CD4-positive, alpha-beta T cell (primary cell): ENCODE results near the gene TNS3. TPM values are rescaled to one million over a fixed set of nuclear protein-coding genes. Genes with fewer than 3 reads are reported as not detected.

Experiments used
- ATAC-seq: fragments of 200-7000 bp; cut with Tn5 transposase; one replicate; pipeline ENCODE4 v1.10.0; 2022; ENCODE audit warnings: mild to moderate bottlenecking; ENCODE audit not compliant: poor library complexity
- CTCF ChIA-PET: fragments of 350-600 bp; sonication (Branson Sonifier 250); formaldehyde crosslinking; loops from one replicate; lab custom pipeline; 2021; ENCODE audit warnings: antibody characterized with exemption, inconsistent platforms; lab: Charles Lee
- POLR2A ChIA-PET: fragments of 350-600 bp; sonication (Branson Sonifier 250); formaldehyde crosslinking; loops from one replicate; lab custom pipeline; 2021; ENCODE audit warnings: antibody characterized with exemption, inconsistent platforms; lab: Charles Lee
- DNase-seq, 14 experiments: peaks; one replicate each; pipeline ENCODE4 v3.0.0-alpha.2; 2013 to 2020; ENCODE audit warnings: mixed read lengths in 2 of 14
- H3K27ac ChIP-seq, 2 donors: one replicate each; pipeline versions ENCODE4 v1.5.1 to v1.7.0; 2013; ENCODE audit warnings: low read length in 2 of 2, low read depth in 1 of 2, mild to moderate bottlenecking in 1 of 2
- H3K27me3 ChIP-seq, 2 experiments: 1 replicate in 1 of 2; 2 replicates in 1 of 2; pipeline versions ENCODE4 v1.6.1 to v1.7.0; 2013; ENCODE audit warnings: low read length in 2 of 2, control low read depth in 1 of 2, mild to moderate bottlenecking in 1 of 2, moderate library complexity in 1 of 2; ENCODE audit not compliant: insufficient read depth in 2 of 2, control insufficient read depth in 1 of 2
- H3K36me3 ChIP-seq: one replicate; pipeline ENCODE4 v1.6.1; 2013; ENCODE audit warnings: low read length, control low read depth; ENCODE audit not compliant: insufficient read depth
- H3K4me1 ChIP-seq: one replicate; pipeline ENCODE4 v1.6.1; 2013; ENCODE audit warnings: low read length, control low read depth; ENCODE audit not compliant: insufficient read depth
- H3K4me3 ChIP-seq: one replicate; pipeline ENCODE4 v1.5.1; 2013; ENCODE audit warnings: mild to moderate bottlenecking, low read length, moderate library complexity
- H3K9me3 ChIP-seq, 2 experiments: 1 replicate in 1 of 2; 2 replicates in 1 of 2; pipeline versions ENCODE4 v1.6.1 to v1.7.0; 2013; ENCODE audit warnings: low read length in 2 of 2, mild to moderate bottlenecking in 2 of 2, control low read depth in 1 of 2, moderate library complexity in 1 of 2; ENCODE audit not compliant: control insufficient read depth in 1 of 2, insufficient read depth in 1 of 2
- H3K27ac Mint-ChIP-seq: one replicate; pipeline ENCODE4 v1.8.0; 2020; ENCODE audit warnings: mixed read lengths
- H3K27me3 Mint-ChIP-seq: one replicate; pipeline ENCODE4 v1.8.0; 2021; ENCODE audit warnings: mixed read lengths
- H3K36me3 Mint-ChIP-seq: one replicate; pipeline ENCODE4 v1.8.0; 2021; ENCODE audit warnings: low read depth, mixed read lengths
- H3K4me1 Mint-ChIP-seq: one replicate; pipeline ENCODE4 v1.8.0; 2021; ENCODE audit warnings: low read depth, mixed read lengths
- H3K4me3 Mint-ChIP-seq: one replicate; pipeline ENCODE4 v1.8.0; 2020; ENCODE audit warnings: mild to moderate bottlenecking, mixed read lengths
- H3K9me3 Mint-ChIP-seq: one replicate; pipeline ENCODE4 v1.8.0; 2020; ENCODE audit warnings: mixed read lengths
- CTCF ChIP-seq: fragments of 200-600 bp; IDR thresholded peaks from one replicate; pipeline ENCODE4 v1.8.0; 2022; ENCODE audit warnings: antibody characterized with exemption, mild to moderate bottlenecking
- intact Hi-C, 2 experiments: fragments of 100-400 bp; cut with DNase I in 1 of 2; cut with micrococcal nuclease in 1 of 2; formaldehyde crosslinking; loops; one replicate each; pipeline versions ENCODE4 v1.15.1 to v1.9.0; 2023 to 2025; cut with DNase I, micrococcal nuclease
- total RNA-seq, 174 experiments: library from RNA in 2 of 174; stranded (reverse) in 2 of 174; gene quantifications; one replicate each; pipeline ENCODE4 v1.2.3 and lab custom pipeline; 2021 to 2026

The TNS3 gene
- total RNA-seq, 2 experiments from 2014 or later: 0.16 to 0.47 TPM

GRCh38 chr7:47478017-47478344, 103.9 kb downstream of the TNS3 start:
- peaks cover 0 to 32% of the 10 kb centered on the region in 2 experiments for H3K9me3 ChIP-seq
- Mint-ChIP-seq H3K9me3 (no peaks in the 10 kb centered on the region), H3K27ac (no peak overlapping the region), H3K4me1 (no peaks in the 10 kb centered on the region), H3K4me3 (no peak overlapping the region), H3K36me3 (no peaks in the 10 kb centered on the region), H3K27me3 (no peaks in the 10 kb centered on the region)
- H3K27ac ChIP-seq: no peak overlapping the region
- no peak for TF ChIP-seq CTCF
- intact Hi-C loops: no loop called here
- ChIA-PET CTCF (no interaction called here), POLR2A (no interaction called here)
- no peaks in the 10 kb centered on the region for H3K27me3 ChIP-seq
- DNase-seq (no peak), ATAC-seq (no peak)
- H3K36me3 ChIP-seq: no peaks in the 10 kb centered on the region
- H3K4me3 ChIP-seq: no peak overlapping the region
- H3K4me1 ChIP-seq: no peaks in the 10 kb centered on the region

- H3K27ac ChIP-seq: no peak overlapping the region
- CTCF ChIA-PET: no interaction called here
- no peaks in the 10 kb centered on the region for H3K4me1 Mint-ChIP-seq
- H3K36me3 ChIP-seq: no peaks in the 10 kb centered on the region
- no peaks in the 10 kb centered on the region for H3K36me3 Mint-ChIP-seq
- no peaks in the 10 kb centered on the region for H3K4me1 ChIP-seq
- H3K9me3 Mint-ChIP-seq: no peaks in the 10 kb centered on the region
- ATAC-seq (no peak), DNase-seq (no peak)
- POLR2A ChIA-PET: no interaction called here
- peaks cover 0 to 36% of the 10 kb centered on the region in 2 experiments for H3K9me3 ChIP-seq
- no peak overlapping the region for H3K4me3 Mint-ChIP-seq
- intact Hi-C loops: no loop called here
- no peak overlapping the region for H3K4me3 ChIP-seq
- no peak overlapping the region for H3K27ac Mint-ChIP-seq
- H3K27me3 Mint-ChIP-seq: no peaks in the 10 kb centered on the region
- H3K27me3 ChIP-seq: no peaks in the 10 kb centered on the region
- no peak for TF ChIP-seq CTCF
These were observed 104.5 kb downstream of the TNS3 start for GRCh38 chr7:47477191-47478016.

GRCh38 chr7:47475880-47476227, 106.1 kb downstream of the TNS3 start:
- no peak overlapping the region for H3K4me3 Mint-ChIP-seq
- ATAC-seq: no peak

More at GRCh38 chr7:47475880-47476227, 106.1 kb downstream of the TNS3 start:
- Mint-ChIP-seq H3K27ac (no peak overlapping the region), H3K4me1 (no peaks in the 10 kb centered on the region), H3K27me3 (no peaks in the 10 kb centered on the region), H3K36me3 (no peaks in the 10 kb centered on the region), H3K9me3 (no peaks in the 10 kb centered on the region)
- no peak for TF ChIP-seq CTCF
- ChIA-PET CTCF (no interaction called here), POLR2A (no interaction called here)
- intact Hi-C loops: no loop called here
- Histone ChIP-seq H3K9me3 (peaks cover 0 to 32% of the 10 kb centered on the region in 2 experiments), H3K27me3 (no peaks in the 10 kb centered on the region), H3K4me1 (no peaks in the 10 kb centered on the region), H3K27ac (no peak overlapping the region), H3K4me3 (no peak overlapping the region), H3K36me3 (no peaks in the 10 kb centered on the region)
- DNase-seq: no peak
